ENCODE data around the gene SPHKAP. TPM values are rescaled to one million over a fixed set of nuclear protein-coding genes. Genes with fewer than 3 reads are reported as not detected.

SPHKAP gene
- total and polyA plus RNA-seq, 2 donors (not counting 3 experiments of a cell fraction or from before 2014, with no cell fraction given): not detected

- Histone ChIP-seq H3K4me2 (ENCODE audit: insufficient read depth, low read length) (no peak overlapping the region), H2AFZ (ENCODE audit: low read depth, low read length) (no peak overlapping the region), H3K4me3 (replicated peaks in 1 of 3; ENCODE audit: insufficient read depth in 1 of 3, low read depth in 1 of 3, low read length in 3 of 3) (no peak overlapping the region), H3K9ac (replicated peaks; ENCODE audit: extremely low read depth, insufficient read depth, low read length) (no peak overlapping the region), H3K36me3 (ENCODE audit: control insufficient read depth in 2 of 2, extremely low read depth in 1 of 2, insufficient read depth in 2 of 2, low read length in 2 of 2) (no peaks in the 10 kb centered on the region), H3K27me3 (ENCODE audit: control insufficient read depth in 2 of 2, insufficient read depth in 2 of 2, low read length in 2 of 2) (no peaks in the 10 kb centered on the region), H3K79me2 (ENCODE audit: control insufficient read depth, insufficient read depth, low read length) (no peaks in the 10 kb centered on the region), H4K20me1 (replicated peaks; ENCODE audit: control insufficient read depth, extremely low read depth, insufficient read depth, low read length) (no peaks in the 10 kb centered on the region), H3K9me3 (replicated peaks; ENCODE audit: control insufficient read depth, insufficient read depth, low read length) (peaks cover 2% of the 10 kb centered on the region), H3K4me1 (ENCODE audit: control insufficient read depth, extremely low read depth, insufficient read depth, low read length) (no peaks in the 10 kb centered on the region), H3K9me1 (replicated peaks; ENCODE audit: control insufficient read depth, extremely low read depth, insufficient read depth, low read length) (no peaks in the 10 kb centered on the region), H3K27ac (ENCODE audit: insufficient read depth, low read depth, low read length) (no peak overlapping the region)
- dilution Hi-C loops (cut with MboI; ENCODE audit: extremely low pct_ligation_motif_present, low sequenced_read_pairs): no loop called here
- FAIRE-seq (no peak), DNase-seq (ENCODE audit: low read depth, low spot score) (no peak)
- intact Hi-C loops (cut with micrococcal nuclease): no loop called here
- BruUV-seq (replicated peaks): no TSS peak
- POLR2A ChIA-PET: no interaction called here
- CTCF ChIA-PET: no interaction called here
- no peak for TF ChIP-seq GATA2 (IDR thresholded peaks at IDR 0.05; ENCODE audit: insufficient read depth, insufficient read length, low read depth, low read length)
- TF ChIP-seq POLR2A (IDR thresholded peaks at IDR 0.05; ENCODE audit: low read depth, low read length): no peak
- TF ChIP-seq MYC (IDR thresholded peaks at IDR 0.05; ENCODE audit: low read depth, low read length): no peak
- TF ChIP-seq CTCF (IDR thresholded peaks at IDR 0.05; ENCODE audit: extremely low read depth in 1 of 2, insufficient read depth in 1 of 2, low read depth in 1 of 2, low read length in 2 of 2): no peak
- no peak for TF ChIP-seq MAX (IDR thresholded peaks at IDR 0.05; ENCODE audit: insufficient read depth, insufficient read length)
- no peak for TF ChIP-seq POLR2AphosphoS5 (IDR thresholded peaks at IDR 0.05; ENCODE audit: insufficient read depth, low read depth, low read length)
- no peak for TF ChIP-seq FOS (IDR thresholded peaks at IDR 0.05; ENCODE audit: borderline replicate concordance, insufficient read depth, low read length)
- no peak for TF ChIP-seq JUN (IDR thresholded peaks at IDR 0.05; ENCODE audit: borderline replicate concordance, insufficient read depth, insufficient read length, low read depth)
- no peak for TF ChIP-seq EZH2 (IDR thresholded peaks at IDR 0.05; ENCODE audit: borderline replicate concordance, low read depth, low read length, severe bottlenecking)
Measured at GRCh38 chr2:228197504-228197903, 16.0 kb upstream of the SPHKAP start.

Data from endothelial cell of umbilical vein (primary cell).